Measurements from ENCODE around the gene CFAP54. TPM values are rescaled to one million over a fixed set of nuclear protein-coding genes. Genes with fewer than 3 reads are reported as not detected.
A peak's percentile ranks its signal among the peaks of the same experiment; 100 is the strongest.

The CFAP54 gene
- total and polyA plus RNA-seq, 2 donors from 2014 or later = 0.13 to 6.6 TPM

DNA sequence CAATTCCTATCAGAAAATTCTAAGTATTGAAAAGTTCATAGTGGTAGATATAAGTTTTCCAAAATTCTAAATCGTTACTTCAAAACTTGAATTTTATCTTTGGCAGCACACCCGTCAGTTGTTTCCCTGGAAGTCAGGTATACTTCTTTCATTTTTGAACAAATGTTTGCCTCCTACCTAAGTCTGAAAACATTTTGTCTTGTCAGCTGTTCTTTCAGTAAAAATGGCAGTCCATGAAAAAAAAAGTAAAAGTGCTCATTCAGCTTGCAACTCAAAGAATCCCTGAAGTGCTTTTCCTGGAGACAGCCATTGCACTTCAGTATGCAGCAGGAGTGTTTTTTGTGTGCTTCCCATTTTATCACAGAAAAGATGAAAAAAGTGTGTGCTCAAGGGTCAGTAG, 287.5 kb downstream of the CFAP54 start:
- intact Hi-C loops (cut with DNase I) = no loop called here
- FAIRE-seq = no peak
- Histone ChIP-seq H3K9ac (ENCODE audit: low read length in 3 of 3) (no peak overlapping the region), H3K9me3 (ENCODE audit: control insufficient read depth in 2 of 3, insufficient read depth in 1 of 3, low read length in 3 of 3) (no peaks in the 10 kb centered on the region), H3K4me1 (ENCODE audit: control insufficient read depth in 2 of 3, insufficient read depth in 2 of 3, low read depth in 1 of 3, low read length in 3 of 3) (no peaks in the 10 kb centered on the region), H3K4me3 (ENCODE audit: low read length in 3 of 3) (no peak overlapping the region), H3K27me3 (ENCODE audit: control insufficient read depth, insufficient read depth, low read length) (no peaks in the 10 kb centered on the region), H3K27ac (ENCODE audit: low read depth in 2 of 2, low read length in 2 of 2) (no peak overlapping the region), H3K36me3 (ENCODE audit: control insufficient read depth in 2 of 3, insufficient read depth in 3 of 3, low read length in 3 of 3) (no peaks in the 10 kb centered on the region)
- TF ChIP-seq, protein P1, sequence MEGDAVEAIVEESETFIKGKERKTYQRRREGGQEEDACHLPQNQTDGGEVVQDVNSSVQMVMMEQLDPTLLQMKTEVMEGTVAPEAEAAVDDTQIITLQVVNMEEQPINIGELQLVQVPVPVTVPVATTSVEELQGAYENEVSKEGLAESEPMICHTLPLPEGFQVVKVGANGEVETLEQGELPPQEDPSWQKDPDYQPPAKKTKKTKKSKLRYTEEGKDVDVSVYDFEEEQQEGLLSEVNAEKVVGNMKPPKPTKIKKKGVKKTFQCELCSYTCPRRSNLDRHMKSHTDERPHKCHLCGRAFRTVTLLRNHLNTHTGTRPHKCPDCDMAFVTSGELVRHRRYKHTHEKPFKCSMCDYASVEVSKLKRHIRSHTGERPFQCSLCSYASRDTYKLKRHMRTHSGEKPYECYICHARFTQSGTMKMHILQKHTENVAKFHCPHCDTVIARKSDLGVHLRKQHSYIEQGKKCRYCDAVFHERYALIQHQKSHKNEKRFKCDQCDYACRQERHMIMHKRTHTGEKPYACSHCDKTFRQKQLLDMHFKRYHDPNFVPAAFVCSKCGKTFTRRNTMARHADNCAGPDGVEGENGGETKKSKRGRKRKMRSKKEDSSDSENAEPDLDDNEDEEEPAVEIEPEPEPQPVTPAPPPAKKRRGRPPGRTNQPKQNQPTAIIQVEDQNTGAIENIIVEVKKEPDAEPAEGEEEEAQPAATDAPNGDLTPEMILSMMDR (IDR thresholded peaks at IDR 0.05; ENCODE audit: borderline replicate concordance, extremely low read depth, insufficient read depth) = no peak
- no peak for DNase-seq

- H3K9me3 ChIP-seq (ENCODE audit: control insufficient read depth in 2 of 3, insufficient read depth in 1 of 3, low read length in 3 of 3) = no peaks in the 10 kb centered on the region
- no peak overlapping the region for H3K4me3 ChIP-seq (ENCODE audit: low read length in 3 of 3)
- no peak overlapping the region for H3K27ac ChIP-seq (ENCODE audit: low read depth in 2 of 2, low read length in 2 of 2)
- H3K4me1 ChIP-seq (ENCODE audit: control insufficient read depth in 2 of 3, insufficient read depth in 2 of 3, low read depth in 1 of 3, low read length in 3 of 3) = no peaks in the 10 kb centered on the region
- H3K9ac ChIP-seq (ENCODE audit: low read length in 3 of 3) = no peak overlapping the region
- FAIRE-seq (no peak), DNase-seq (peak in 1 of 5 donors; percentile 8)
- no peaks in the 10 kb centered on the region for H3K27me3 ChIP-seq (ENCODE audit: control insufficient read depth, insufficient read depth, low read length)
- TF ChIP-seq, protein P1 (IDR thresholded peaks at IDR 0.05; ENCODE audit: borderline replicate concordance, extremely low read depth, insufficient read depth) = no peak
- H3K36me3 ChIP-seq (ENCODE audit: control insufficient read depth in 2 of 3, insufficient read depth in 3 of 3, low read length in 3 of 3) = no peaks in the 10 kb centered on the region
- intact Hi-C loops (cut with DNase I) = no loop called here
Measured at GRCh38 chr12:96780330-96780729, 291.0 kb downstream of the CFAP54 start.

- no peak for FAIRE-seq
- Histone ChIP-seq H3K27ac (ENCODE audit: low read depth in 2 of 2, low read length in 2 of 2) (no peak overlapping the region), H3K4me1 (ENCODE audit: control insufficient read depth in 2 of 3, insufficient read depth in 2 of 3, low read depth in 1 of 3, low read length in 3 of 3) (no peaks in the 10 kb centered on the region)
Measured at GRCh38 chr12:96786791-96787190, 297.4 kb downstream of the CFAP54 start.

More at GRCh38 chr12:96786791-96787190, 297.4 kb downstream of the CFAP54 start:
- no peaks in the 10 kb centered on the region for H3K36me3 ChIP-seq (ENCODE audit: control insufficient read depth in 2 of 3, insufficient read depth in 3 of 3, low read length in 3 of 3)
- no peaks in the 10 kb centered on the region for H3K27me3 ChIP-seq (ENCODE audit: control insufficient read depth, insufficient read depth, low read length)
- DNase-seq = no peak
- H3K9me3 ChIP-seq (ENCODE audit: control insufficient read depth in 2 of 3, insufficient read depth in 1 of 3, low read length in 3 of 3) = no peaks in the 10 kb centered on the region
- TF ChIP-seq, protein P1 (IDR thresholded peaks at IDR 0.05; ENCODE audit: borderline replicate concordance, extremely low read depth, insufficient read depth) = no peak
- intact Hi-C loops (cut with DNase I) = no loop called here
- no peak overlapping the region for H3K4me3 ChIP-seq (ENCODE audit: low read length in 3 of 3)
- no peak overlapping the region for H3K9ac ChIP-seq (ENCODE audit: low read length in 3 of 3)

All from kidney (tissue), 14 donors.